ENCODE results near the gene PIP5KL1. TPM values are rescaled to one million over a fixed set of nuclear protein-coding genes. Genes with fewer than 3 reads are reported as not detected.

The PIP5KL1 gene
- polyA plus RNA-seq, 1 donor (not counting 4 experiments of a cell fraction or from before 2014, with no cell fraction given), result 4.4 TPM

GRCh38 chr9:127934986-127935385, 4.4 kb upstream of the PIP5KL1 start:
- TF ChIP-seq CTCF (optimal IDR thresholded peaks at IDR 0.05 in 1 of 3, IDR thresholded peaks at IDR 0.05 in 1 of 3, conservative IDR thresholded peaks at IDR 0.05 in 1 of 3; ENCODE audit: extremely low read depth in 1 of 3, insufficient read depth in 2 of 3, low read length in 3 of 3) (no peak), EZH2 (IDR thresholded peaks at IDR 0.05; ENCODE audit: low read length) (no peak)
- Histone ChIP-seq H3K9me1 (ENCODE audit: control insufficient read depth, extremely low read depth, insufficient read depth, low read length) (no peaks in the 10 kb centered on the region), H3K27me3 (ENCODE audit: control insufficient read depth, extremely low read depth, insufficient read depth, low read length) (no peaks in the 10 kb centered on the region), H3K4me1 (ENCODE audit: control insufficient read depth, extremely low read depth, insufficient read depth, low read length) (peaks cover 33% of the 10 kb centered on the region), H3K79me2 (ENCODE audit: control insufficient read depth, insufficient read depth, low read length) (peaks cover 33% of the 10 kb centered on the region), H3K4me2 (ENCODE audit: control insufficient read depth, extremely low read depth, insufficient read depth, low read depth, low read length) (no peak overlapping the region), H3K9me3 (ENCODE audit: control insufficient read depth, low read depth, low read length) (no peaks in the 10 kb centered on the region), H3K36me3 (ENCODE audit: control insufficient read depth in 2 of 2, extremely low read depth in 1 of 2, insufficient read depth in 2 of 2, low read length in 2 of 2) (peaks cover 9% of the 10 kb centered on the region in 2 experiments), H2AFZ (ENCODE audit: control insufficient read depth, low read length) (no peak overlapping the region), H4K20me1 (ENCODE audit: control insufficient read depth, extremely low read depth, insufficient read depth, low read length) (peaks cover 2% of the 10 kb centered on the region), H3K9ac (ENCODE audit: control insufficient read depth, extremely low read depth, insufficient read depth, low read length) (no peak overlapping the region), H3K27ac (ENCODE audit: control insufficient read depth, insufficient read depth, low read length) (no peak overlapping the region), H3K4me3 (ENCODE audit: control insufficient read depth in 2 of 3, extremely low read depth in 1 of 3, insufficient read depth in 2 of 3, low read depth in 1 of 3, low read length in 3 of 3) (no peak overlapping the region)
- dilution Hi-C loops (cut with MboI; ENCODE audit: extremely low pct_ligation_motif_present, low sequenced_read_pairs), result loop anchor here (25.0 kb wide), 1 partner anchor 127 kb away; the partner anchor contains the start of genes NAIF1 and SLC25A25
- FAIRE-seq (no peak), DNase-seq (ENCODE audit: low read depth, low spot score) (no peak)

- dilution Hi-C loops (cut with MboI; ENCODE audit: extremely low pct_ligation_motif_present, low sequenced_read_pairs), result loop anchor here (25.0 kb wide), 1 partner anchor 128 kb away; the partner anchor contains the start of genes NAIF1 and SLC25A25
- H3K4me1 ChIP-seq (ENCODE audit: control insufficient read depth, extremely low read depth, insufficient read depth, low read length), result peaks cover 37% of the 10 kb centered on the region
- no peak for FAIRE-seq
Observed at GRCh38 chr9:127934248-127934647, 3.7 kb upstream of the PIP5KL1 start.

More at GRCh38 chr9:127934248-127934647, 3.7 kb upstream of the PIP5KL1 start:
- no peak for DNase-seq (ENCODE audit: low read depth, low spot score)
- H3K9me3 ChIP-seq (ENCODE audit: control insufficient read depth, low read depth, low read length), result no peaks in the 10 kb centered on the region
- H3K27me3 ChIP-seq (ENCODE audit: control insufficient read depth, extremely low read depth, insufficient read depth, low read length), result no peaks in the 10 kb centered on the region
- no peak for TF ChIP-seq EZH2 (IDR thresholded peaks at IDR 0.05; ENCODE audit: low read length)
- no peak for TF ChIP-seq CTCF (optimal IDR thresholded peaks at IDR 0.05 in 1 of 3, IDR thresholded peaks at IDR 0.05 in 1 of 3, conservative IDR thresholded peaks at IDR 0.05 in 1 of 3; ENCODE audit: extremely low read depth in 1 of 3, insufficient read depth in 2 of 3, low read length in 3 of 3)
- H3K36me3 ChIP-seq (ENCODE audit: control insufficient read depth in 2 of 2, extremely low read depth in 1 of 2, insufficient read depth in 2 of 2, low read length in 2 of 2), result peaks cover 6 to 9% of the 10 kb centered on the region in 2 experiments
- H3K4me3 ChIP-seq (ENCODE audit: control insufficient read depth in 2 of 3, extremely low read depth in 1 of 3, insufficient read depth in 2 of 3, low read depth in 1 of 3, low read length in 3 of 3), result no peak overlapping the region
- no peak overlapping the region for H3K4me2 ChIP-seq (ENCODE audit: control insufficient read depth, extremely low read depth, insufficient read depth, low read depth, low read length)
- H3K27ac ChIP-seq (ENCODE audit: control insufficient read depth, insufficient read depth, low read length), result no peak overlapping the region
- peaks cover 2% of the 10 kb centered on the region for H4K20me1 ChIP-seq (ENCODE audit: control insufficient read depth, extremely low read depth, insufficient read depth, low read length)
- no peaks in the 10 kb centered on the region for H3K9me1 ChIP-seq (ENCODE audit: control insufficient read depth, extremely low read depth, insufficient read depth, low read length)
- no peak overlapping the region for H2AFZ ChIP-seq (ENCODE audit: control insufficient read depth, low read length)
- H3K79me2 ChIP-seq (ENCODE audit: control insufficient read depth, insufficient read depth, low read length), result peaks cover 33% of the 10 kb centered on the region
- H3K9ac ChIP-seq (ENCODE audit: control insufficient read depth, extremely low read depth, insufficient read depth, low read length), result no peak overlapping the region

Data from keratinocyte (primary cell).